H9 (cell line): ENCODE data around the gene MEGF10. TPM values are rescaled to one million over a fixed set of nuclear protein-coding genes. Genes with fewer than 3 reads are reported as not detected.
A peak's percentile ranks its signal among the peaks of the same experiment; 100 is the strongest.
"Not testable (repeated sequence)": the region's sequence is repeated elsewhere in the genome, so short reads cannot be mapped to it uniquely, and the experiment has no call there.

Source experiments
- DNase-seq: peaks from one replicate; pipeline ENCODE4 v3.0.0-alpha.2; 2017
- H2AFZ ChIP-seq: one replicate; pipeline ENCODE4 v1.6.1; 2013; ENCODE audit warnings: mild to moderate bottlenecking, low read length, control low read depth, moderate library complexity
- H2AK5ac ChIP-seq: 2 replicates; pipeline ENCODE4 v1.6.1; 2013; ENCODE audit warnings: low read length, control low read depth, mixed read lengths; ENCODE audit not compliant: insufficient read length
- H2BK120ac ChIP-seq: one replicate; pipeline ENCODE4 v1.6.1; 2013; ENCODE audit warnings: low read depth, mild to moderate bottlenecking, low read length, control low read depth, inconsistent platforms; ENCODE audit not compliant: poor library complexity, severe bottlenecking
- H2BK12ac ChIP-seq: 2 replicates; pipeline ENCODE4 v1.6.1; 2013; ENCODE audit warnings: low read length, control low read depth, mixed read lengths, low read depth; ENCODE audit not compliant: insufficient read length
- H2BK15ac ChIP-seq: 2 replicates; pipeline ENCODE4 v1.6.1; 2013; ENCODE audit warnings: low read depth, low read length, control low read depth
- H2BK20ac ChIP-seq: one replicate; pipeline ENCODE4 v1.6.1; 2013; ENCODE audit warnings: low read depth, mild to moderate bottlenecking, low read length, control low read depth, inconsistent platforms; ENCODE audit not compliant: poor library complexity, severe bottlenecking
- H2BK5ac ChIP-seq: 2 replicates; pipeline ENCODE4 v1.6.1; 2013; ENCODE audit warnings: low read length, control low read depth, mixed read lengths; ENCODE audit not compliant: insufficient read length
- H3K14ac ChIP-seq: 2 replicates; pipeline ENCODE4 v1.6.1; 2013; ENCODE audit warnings: low read length, control low read depth; ENCODE audit not compliant: insufficient read depth
- H3K18ac ChIP-seq: 2 replicates; pipeline ENCODE4 v1.6.1; 2013; ENCODE audit warnings: low read depth, mild to moderate bottlenecking, mixed read lengths, low read length, control low read depth; ENCODE audit not compliant: insufficient read length
- H3K23ac ChIP-seq: 2 replicates; pipeline ENCODE4 v1.6.1; 2013; ENCODE audit warnings: low read length, control low read depth, mixed read lengths, low read depth; ENCODE audit not compliant: insufficient read length
- H3K23me2 ChIP-seq: 2 replicates; pipeline ENCODE4 v1.6.1; 2013; ENCODE audit warnings: low read depth, mild to moderate bottlenecking, mixed read lengths, low read length, control low read depth; ENCODE audit not compliant: insufficient read length, poor library complexity, severe bottlenecking
- H3K27ac ChIP-seq: 2 replicates; pipeline ENCODE4 v1.5.1; 2013; ENCODE audit warnings: low read length, control low read depth, mixed read lengths, low read depth; ENCODE audit not compliant: insufficient read length
- H3K27me3 ChIP-seq: 2 replicates; pipeline ENCODE4 v1.6.1; 2013; ENCODE audit warnings: low read length, control low read depth, inconsistent platforms; ENCODE audit not compliant: insufficient read depth
- H3K4ac ChIP-seq: 2 replicates; pipeline ENCODE4 v1.6.1; 2013; ENCODE audit warnings: low read depth, mild to moderate bottlenecking, control low read depth, inconsistent platforms, low read length, moderate library complexity
- H3K4me1 ChIP-seq: 2 replicates; pipeline ENCODE4 v1.6.1; 2013; ENCODE audit warnings: low read length, control low read depth, inconsistent platforms; ENCODE audit not compliant: insufficient read depth
- H3K4me2 ChIP-seq: 2 replicates; pipeline ENCODE4 v1.6.1; 2013; ENCODE audit warnings: low read length, control low read depth, mixed read lengths; ENCODE audit not compliant: insufficient read length, insufficient read depth
- H3K56ac ChIP-seq: 2 replicates; pipeline ENCODE4 v1.6.1; 2013; ENCODE audit warnings: low read depth, mild to moderate bottlenecking, mixed read lengths, low read length, control low read depth; ENCODE audit not compliant: insufficient read length
- H3K79me1 ChIP-seq: 2 replicates; pipeline ENCODE4 v1.6.1; 2013; ENCODE audit warnings: low read depth, mild to moderate bottlenecking, moderate library complexity, low read length, control low read depth, inconsistent platforms; ENCODE audit not compliant: insufficient read depth, poor library complexity, severe bottlenecking
- H3K79me2 ChIP-seq: 2 replicates; pipeline ENCODE4 v1.6.1; 2013; ENCODE audit warnings: low read length, control low read depth, inconsistent platforms; ENCODE audit not compliant: insufficient read depth
- H3K9ac ChIP-seq: 2 replicates; pipeline ENCODE4 v1.6.1; 2013; ENCODE audit warnings: low read length, control low read depth, mixed read lengths; ENCODE audit not compliant: insufficient read length; ENCODE audit errors: extremely low read depth
- H3K9me3 ChIP-seq: one replicate; pipeline ENCODE4 v1.6.1; 2013; ENCODE audit warnings: low read depth, low read length, inconsistent platforms; ENCODE audit not compliant: control insufficient read depth
- H3T11ph ChIP-seq: one replicate; pipeline ENCODE4 v1.6.1; 2013; ENCODE audit warnings: mild to moderate bottlenecking, low read length, control low read depth, inconsistent platforms
- H4K20me1 ChIP-seq: one replicate; pipeline ENCODE4 v1.6.1; 2013; ENCODE audit not compliant: control insufficient read depth, insufficient read length, insufficient read depth
- H4K5ac ChIP-seq: 2 replicates; pipeline ENCODE4 v1.6.1; 2013; ENCODE audit warnings: low read depth, mild to moderate bottlenecking, mixed read lengths, low read length, control low read depth; ENCODE audit not compliant: insufficient read length
- H4K8ac ChIP-seq: replicated peaks from 2 replicates; pipeline ENCODE4 v1.6.1; 2013; ENCODE audit warnings: low read length, control low read depth, mixed read lengths, low read depth; ENCODE audit not compliant: insufficient read length
- H4K91ac ChIP-seq: 2 replicates; pipeline ENCODE4 v1.6.1; 2013; ENCODE audit warnings: low read depth, mild to moderate bottlenecking, moderate library complexity, mixed read lengths, low read length, control low read depth; ENCODE audit not compliant: insufficient read length
- H3K27ac Mint-ChIP-seq, 3 experiments: 2 replicates in 2 of 3; 3 replicates in 1 of 3; pipeline ENCODE4 v1.8.0; 2020 to 2021; ENCODE audit warnings: mixed read lengths in 3 of 3, mild to moderate bottlenecking in 1 of 3, moderate library complexity in 1 of 3
- H3K27me3 Mint-ChIP-seq: 2 replicates; pipeline ENCODE4 v1.8.0; 2021; ENCODE audit warnings: low read depth, mild to moderate bottlenecking, moderate library complexity, mixed read lengths
- H3K36me3 Mint-ChIP-seq, 3 experiments: 2 replicates in 2 of 3; 3 replicates in 1 of 3; pipeline ENCODE4 v1.8.0; 2020 to 2021; ENCODE audit warnings: low read depth in 3 of 3, mixed read lengths in 3 of 3; ENCODE audit not compliant: insufficient read depth in 1 of 3
- H3K4me1 Mint-ChIP-seq, 2 experiments: 2 replicates each; pipeline ENCODE4 v1.8.0; 2020; ENCODE audit warnings: mixed read lengths in 2 of 2
- H3K4me3 Mint-ChIP-seq, 2 experiments: 2 replicates in 1 of 2; 3 replicates in 1 of 2; pipeline ENCODE4 v1.8.0; 2020 to 2021; ENCODE audit warnings: mild to moderate bottlenecking in 2 of 2, mixed read lengths in 2 of 2, moderate library complexity in 1 of 2
- H3K9me3 Mint-ChIP-seq, 2 experiments: 2 replicates in 1 of 2; 3 replicates in 1 of 2; pipeline ENCODE4 v1.8.0; 2020; ENCODE audit warnings: mild to moderate bottlenecking in 2 of 2, mixed read lengths in 2 of 2, moderate library complexity in 1 of 2
- WGBS: extraction: QIAGEN DNeasy Blood & Tissue Kit; methylation state at CpG from one replicate; pipeline ENCODE4 v1.1.7; 2013; ENCODE audit warnings: missing lambda C conversion rate, low lambda C conversion rate, mixed read lengths; ENCODE audit not compliant: insufficient read length; ENCODE audit errors: extremely low coverage; 5-methylcytosine and 5-hydroxymethylcytosine counted together
- total RNA-seq: library from RNA; stranded (reverse); gene quantifications from 2 replicates; pipeline ENCODE4 v1.2.1, GENCODE V29; 2021

MEGF10 gene
- total RNA-seq, 1 experiment from 2014 or later = 36.5 TPM

GRCh38 chr5:127268342-127268741, 22.3 kb upstream of the MEGF10 start:
- not testable (repeated sequence) for H3K23me2 ChIP-seq, H3K4me3 Mint-ChIP-seq, H3K14ac ChIP-seq, H2AFZ ChIP-seq, H2BK120ac ChIP-seq, H3K56ac ChIP-seq, H3K27me3 ChIP-seq, H2BK20ac ChIP-seq, H2BK15ac ChIP-seq, H3K27ac ChIP-seq, H3K4ac ChIP-seq, H3K79me1 ChIP-seq, H3K27me3 Mint-ChIP-seq, H4K5ac ChIP-seq, H3K4me2 ChIP-seq, H3K79me2 ChIP-seq, H2AK5ac ChIP-seq, H2BK12ac ChIP-seq, H3T11ph ChIP-seq, H4K8ac ChIP-seq, H3K9me3 ChIP-seq, H3K23ac ChIP-seq, H4K91ac ChIP-seq, H3K9ac ChIP-seq, H4K20me1 ChIP-seq, H3K18ac ChIP-seq, H3K4me1 Mint-ChIP-seq, H3K4me1 ChIP-seq, H2BK5ac ChIP-seq
- peaks cover 4 to 50% (median 10%) of the 10 kb centered on the region in 3 experiments for H3K36me3 Mint-ChIP-seq
- peaks cover 31 to 48% of the 10 kb centered on the region in 2 experiments for H3K9me3 Mint-ChIP-seq
- DNase-seq = peak; percentile 48
- H3K27ac Mint-ChIP-seq = peak overlapping the region in 2 of 3 experiments; percentile 8 to 53; a peak in 2 of 7 replicates
- WGBS = no CpG with 5 or more reads among the region's 9 CpGs

DNA sequence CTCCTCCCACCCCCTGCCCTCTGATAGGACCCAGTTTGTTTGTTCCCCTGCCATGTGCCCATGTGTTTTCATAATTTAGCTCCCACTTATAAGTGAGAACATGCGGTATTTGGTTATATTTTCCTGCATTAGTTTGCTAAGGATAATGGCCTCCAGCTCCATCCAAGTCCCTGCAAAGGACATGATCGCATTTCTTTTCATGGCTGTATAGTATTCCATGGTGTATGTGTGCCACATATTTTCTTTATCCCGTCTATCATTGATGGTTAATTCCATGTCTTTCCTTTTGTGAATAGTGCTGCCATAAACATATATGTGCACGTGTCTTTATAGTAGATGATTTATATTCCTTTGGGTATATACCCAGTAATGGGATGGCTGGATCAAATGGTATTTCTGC, 19.9 kb upstream of the MEGF10 start:
- not testable (repeated sequence) for H4K20me1 ChIP-seq, H2BK15ac ChIP-seq, DNase-seq, H3K23ac ChIP-seq, H3K79me1 ChIP-seq, H3K27me3 ChIP-seq, H2BK5ac ChIP-seq, H3K4me2 ChIP-seq, H2BK20ac ChIP-seq, H3K4me1 ChIP-seq, H3T11ph ChIP-seq, H3K9ac ChIP-seq, H2AK5ac ChIP-seq, H4K5ac ChIP-seq, H4K8ac ChIP-seq, H3K27ac Mint-ChIP-seq, H3K4ac ChIP-seq, H2BK120ac ChIP-seq, H4K91ac ChIP-seq, H3K56ac ChIP-seq, H3K4me3 Mint-ChIP-seq, H3K18ac ChIP-seq, H3K27ac ChIP-seq, H3K14ac ChIP-seq, H3K9me3 ChIP-seq, H3K27me3 Mint-ChIP-seq, H2BK12ac ChIP-seq, H3K79me2 ChIP-seq, H2AFZ ChIP-seq, H3K23me2 ChIP-seq, H3K4me1 Mint-ChIP-seq
- H3K9me3 Mint-ChIP-seq = peaks cover 29 to 44% of the 10 kb centered on the region in 2 experiments
- H3K36me3 Mint-ChIP-seq = peaks cover 4 to 50% (median 10%) of the 10 kb centered on the region in 3 experiments
- no CpG with 5 or more reads among the region's 4 CpGs for WGBS
